HCT116 (cell line): ENCODE results near the gene STK24.

Source experiments
- EZH2 ChIP-seq: fragments of 200-600 bp; sonication (generic); IDR thresholded peaks from 2 replicates; pipeline ENCODE4 v1.6.1; 2017; ENCODE audit warnings: antibody characterized with exemption, mixed run types
- FOSL1 ChIP-seq: IDR thresholded peaks from 2 replicates; pipeline ENCODE4 v1.6.1; 2012; ENCODE audit warnings: low read depth
- POLR2A ChIP-seq: IDR thresholded peaks from 2 replicates; pipeline ENCODE4 v1.7.0; 2011; ENCODE audit warnings: borderline replicate concordance; ENCODE audit not compliant: insufficient read depth, insufficient read length; ENCODE audit errors: extremely low read depth
- POLR2AphosphoS5 ChIP-seq: IDR thresholded peaks from 2 replicates; pipeline ENCODE4 v1.6.1; 2011; ENCODE audit warnings: mild to moderate bottlenecking, low read depth, low read length, moderate library complexity
- SIN3A ChIP-seq: IDR thresholded peaks from 2 replicates; pipeline ENCODE4 v1.6.1; 2012; ENCODE audit warnings: low read depth
- SP1 ChIP-seq: IDR thresholded peaks from 2 replicates; pipeline ENCODE4 v1.6.1; 2012; ENCODE audit warnings: low read depth
- ZFX ChIP-seq: fragments of 450-650 bp; IDR thresholded peaks from 2 replicates; pipeline ENCODE4 v1.6.1; 2017
- ZNF274 ChIP-seq: fragments of 200-500 bp; sonication (Bioruptor generic); IDR thresholded peaks from 2 replicates; pipeline ENCODE4 v1.6.1; 2014; ENCODE audit warnings: mild to moderate bottlenecking, low read depth, low read length, inconsistent platforms
- TF ChIP-seq, protein P1 (sequence below), 3 experiments: fragments of 200-600 bp in 1 of 3; sonication (generic) in 1 of 3; IDR thresholded peaks in 2 of 3; conservative IDR thresholded peaks in 1 of 3; 2 replicates each; pipeline ENCODE4 v1.5.1; 2012 to 2017; ENCODE audit warnings: low read depth in 2 of 3, low read length in 2 of 3, antibody characterized with exemption in 1 of 3, borderline replicate concordance in 1 of 3, control low read depth in 1 of 3, mild to moderate bottlenecking in 1 of 3, mixed read lengths in 1 of 3, mixed run types in 1 of 3, moderate library complexity in 1 of 3; ENCODE audit not compliant: insufficient read depth in 1 of 3

DNA sequence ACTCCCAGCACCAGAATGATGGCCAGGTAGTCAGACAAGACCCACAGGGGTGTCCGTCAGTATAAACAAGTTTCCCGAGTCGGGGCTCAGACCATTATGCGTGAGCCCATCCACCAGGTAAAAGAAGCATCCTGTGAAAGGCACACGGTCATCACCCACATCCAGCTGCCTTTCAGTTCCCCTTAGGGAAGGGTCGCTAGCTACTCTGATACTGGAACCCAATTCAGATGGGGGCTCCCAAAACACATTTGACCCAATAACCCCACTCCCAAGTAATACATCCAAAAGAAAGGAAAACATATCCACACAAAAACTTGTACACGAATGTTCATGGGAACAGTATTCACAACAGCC, 66.8 kb downstream of the STK24 start:
- TF ChIP-seq POLR2AphosphoS5 = no peak
- TF ChIP-seq SIN3A = no peak
- TF ChIP-seq POLR2A = no peak
- TF ChIP-seq, protein P1, sequence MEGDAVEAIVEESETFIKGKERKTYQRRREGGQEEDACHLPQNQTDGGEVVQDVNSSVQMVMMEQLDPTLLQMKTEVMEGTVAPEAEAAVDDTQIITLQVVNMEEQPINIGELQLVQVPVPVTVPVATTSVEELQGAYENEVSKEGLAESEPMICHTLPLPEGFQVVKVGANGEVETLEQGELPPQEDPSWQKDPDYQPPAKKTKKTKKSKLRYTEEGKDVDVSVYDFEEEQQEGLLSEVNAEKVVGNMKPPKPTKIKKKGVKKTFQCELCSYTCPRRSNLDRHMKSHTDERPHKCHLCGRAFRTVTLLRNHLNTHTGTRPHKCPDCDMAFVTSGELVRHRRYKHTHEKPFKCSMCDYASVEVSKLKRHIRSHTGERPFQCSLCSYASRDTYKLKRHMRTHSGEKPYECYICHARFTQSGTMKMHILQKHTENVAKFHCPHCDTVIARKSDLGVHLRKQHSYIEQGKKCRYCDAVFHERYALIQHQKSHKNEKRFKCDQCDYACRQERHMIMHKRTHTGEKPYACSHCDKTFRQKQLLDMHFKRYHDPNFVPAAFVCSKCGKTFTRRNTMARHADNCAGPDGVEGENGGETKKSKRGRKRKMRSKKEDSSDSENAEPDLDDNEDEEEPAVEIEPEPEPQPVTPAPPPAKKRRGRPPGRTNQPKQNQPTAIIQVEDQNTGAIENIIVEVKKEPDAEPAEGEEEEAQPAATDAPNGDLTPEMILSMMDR (IDR thresholded peaks at IDR 0.05 in 2 of 3, conservative IDR thresholded peaks at IDR 0.05 in 1 of 3; ENCODE audit: borderline replicate concordance in 1 of 3, insufficient read depth in 1 of 3, low read depth in 2 of 3, low read length in 2 of 3) = no peak
- no peak for TF ChIP-seq EZH2
- TF ChIP-seq SP1 = no peak
- TF ChIP-seq FOSL1 = no peak
- TF ChIP-seq ZNF274 = no peak
- TF ChIP-seq ZFX = no peak
